Measurements from ENCODE around the gene TSEN34.
"Not testable (repeated sequence)": the region's sequence is repeated elsewhere in the genome, so short reads cannot be mapped to it uniquely, and the experiment has no call there.

The TSEN34 gene

DNA sequence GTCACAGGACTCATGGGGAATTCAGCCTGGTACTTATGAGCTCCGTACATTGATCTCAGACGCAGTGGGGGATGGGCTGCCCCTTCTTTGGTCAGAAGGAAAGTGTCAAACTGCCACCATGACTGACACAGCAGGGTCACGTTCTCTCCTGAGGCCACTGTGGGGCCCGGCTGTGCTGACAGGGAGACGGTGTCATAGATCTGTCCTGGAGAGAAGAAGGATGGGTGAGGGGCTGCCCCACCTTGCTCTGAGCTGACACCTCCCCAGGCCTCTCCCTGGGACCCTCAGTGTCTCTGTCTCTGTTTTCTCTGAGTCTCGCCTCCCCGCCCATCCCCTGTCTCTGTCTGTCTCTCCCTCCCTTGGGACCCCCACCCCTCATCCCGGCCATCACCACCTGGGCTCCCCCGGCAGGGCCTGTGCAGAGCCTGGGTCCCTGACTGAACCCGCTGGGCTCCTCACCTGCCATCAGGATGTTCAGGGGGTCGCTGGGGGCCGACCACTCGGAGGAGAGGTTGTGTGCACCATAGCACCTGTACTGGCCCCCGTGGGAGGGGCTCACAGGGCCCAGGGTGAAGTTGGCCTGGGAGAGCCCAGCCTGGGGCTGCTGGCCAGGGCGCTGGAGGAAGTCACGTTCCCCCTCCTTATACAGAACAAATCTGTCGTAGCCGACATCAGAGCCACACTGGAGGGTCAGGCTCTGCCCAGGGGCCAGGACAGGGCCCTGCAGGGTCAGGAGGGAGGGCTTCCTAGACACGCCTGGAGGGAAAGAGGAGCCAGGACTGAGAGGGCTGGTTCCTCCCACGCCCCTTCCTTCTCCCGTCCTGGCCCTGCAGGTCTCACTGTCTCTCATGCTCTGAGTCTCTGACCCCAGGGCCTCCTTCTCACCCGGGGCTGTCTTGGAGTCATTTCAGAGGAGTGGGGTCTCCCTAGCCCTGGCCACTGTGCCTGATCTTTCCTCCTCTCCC is 49.5 kb downstream of the TSEN34 start:
- not testable (repeated sequence) for DNase-seq

DNA sequence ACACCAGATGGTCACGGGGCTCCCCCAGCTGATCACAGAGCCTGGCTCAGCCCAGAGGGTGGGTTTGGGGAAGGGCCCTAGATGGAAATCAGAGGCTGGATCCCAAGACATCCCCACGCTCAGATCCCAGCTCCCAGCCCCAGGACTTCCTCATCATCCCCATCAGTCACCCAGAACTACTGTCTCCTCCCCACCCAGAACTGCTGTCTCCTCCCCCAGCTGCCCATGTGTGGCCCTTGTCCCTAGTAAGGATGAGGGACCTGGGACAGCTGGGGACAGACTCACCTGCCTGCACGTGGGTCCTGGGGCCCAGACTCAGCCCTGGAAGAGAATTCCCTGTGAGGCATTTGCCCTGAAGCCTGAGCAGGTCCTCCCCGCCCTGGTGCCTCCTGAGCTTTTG is 51.1 kb downstream of the TSEN34 start:
- DNase-seq = not testable (repeated sequence)

DNA sequence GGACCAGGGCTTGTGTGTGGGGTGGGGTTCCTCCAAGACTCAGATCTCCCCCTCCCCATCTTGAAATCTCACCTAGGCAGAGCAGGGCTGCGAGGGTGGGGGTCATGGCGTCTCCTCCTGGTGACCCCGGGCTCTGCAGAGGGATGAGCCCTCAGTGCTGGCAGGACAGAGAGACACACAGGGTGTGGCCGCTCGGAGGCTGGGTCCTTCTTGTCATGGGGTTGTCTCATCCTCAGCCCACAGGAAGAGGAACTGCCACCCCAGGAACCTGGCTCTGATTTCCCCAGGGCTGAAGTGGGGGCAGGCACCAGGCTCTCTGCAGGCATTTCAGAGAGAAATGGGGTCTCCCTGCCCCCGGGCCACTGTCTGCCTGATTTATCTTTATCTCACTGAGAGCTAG is 51.5 kb downstream of the TSEN34 start, which contains the start of gene LILRA6:
LILRA6 (minus strand) TSS at position 145 of the 400 bp plus-strand sequence.
- DNase-seq = not testable (repeated sequence)

DNA sequence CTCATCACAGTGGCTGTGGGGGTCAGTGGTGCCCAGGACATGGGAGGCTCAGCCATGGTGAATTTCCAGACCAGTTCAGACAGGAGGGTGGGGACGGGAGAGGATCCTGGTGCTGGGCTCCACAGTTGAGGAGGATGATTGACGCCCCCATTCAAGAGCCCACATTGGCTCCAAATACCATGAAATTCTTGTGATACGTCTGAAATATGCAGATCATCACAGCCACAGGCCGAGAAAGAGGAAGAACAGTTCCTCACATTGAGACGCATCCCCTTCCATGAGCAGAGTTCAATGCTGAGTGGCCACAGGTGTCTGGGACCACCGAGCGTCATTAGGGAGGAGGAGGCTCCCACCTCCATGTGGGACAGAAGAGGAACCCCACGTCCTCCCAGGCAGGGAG is 52.7 kb downstream of the TSEN34 start:
- not testable (repeated sequence) for DNase-seq

Data from fibroblast of upper back skin (primary cell).